ENCODE results near the gene RRP1. TPM values are rescaled to one million over a fixed set of nuclear protein-coding genes. Genes with fewer than 3 reads are reported as not detected.

The RRP1 gene
- total RNA-seq, 2 donors from 2014 or later: 9.9 to 27.7 TPM

DNA sequence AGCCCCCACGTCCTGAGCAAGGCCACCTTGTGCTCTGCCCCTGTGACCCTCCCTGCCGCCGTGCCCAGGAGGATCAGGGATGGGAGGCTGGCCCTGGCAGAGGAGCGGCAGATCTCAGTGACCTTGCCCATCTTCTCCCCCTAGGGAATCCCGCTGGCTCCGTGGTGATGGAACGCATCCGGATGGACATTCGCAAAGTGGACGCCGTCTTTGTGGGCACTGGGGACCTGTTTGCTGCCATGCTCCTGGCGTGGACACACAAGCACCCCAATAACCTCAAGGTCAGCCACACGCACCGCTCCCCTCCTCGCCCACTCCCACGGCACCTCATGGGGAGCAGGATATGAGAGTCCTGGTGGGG is 36.0 kb upstream of the RRP1 start:
- Histone ChIP-seq H3K9me3 (no peaks in the 10 kb centered on the region), H3K4me3 (no peak overlapping the region), H3K27ac (no peak overlapping the region), H3K4me1 (peaks cover 21% of the 10 kb centered on the region), H3K27me3 (no peaks in the 10 kb centered on the region), H3K36me3 (replicated peaks in 1 of 2; ENCODE audit: insufficient read depth in 1 of 2, low read depth in 2 of 2) (peaks cover 0 to 22% of the 10 kb centered on the region in 2 donors)
- intact Hi-C loops (cut with DNase I): no loop called here
- no peak for ATAC-seq
- TF ChIP-seq, protein P1, sequence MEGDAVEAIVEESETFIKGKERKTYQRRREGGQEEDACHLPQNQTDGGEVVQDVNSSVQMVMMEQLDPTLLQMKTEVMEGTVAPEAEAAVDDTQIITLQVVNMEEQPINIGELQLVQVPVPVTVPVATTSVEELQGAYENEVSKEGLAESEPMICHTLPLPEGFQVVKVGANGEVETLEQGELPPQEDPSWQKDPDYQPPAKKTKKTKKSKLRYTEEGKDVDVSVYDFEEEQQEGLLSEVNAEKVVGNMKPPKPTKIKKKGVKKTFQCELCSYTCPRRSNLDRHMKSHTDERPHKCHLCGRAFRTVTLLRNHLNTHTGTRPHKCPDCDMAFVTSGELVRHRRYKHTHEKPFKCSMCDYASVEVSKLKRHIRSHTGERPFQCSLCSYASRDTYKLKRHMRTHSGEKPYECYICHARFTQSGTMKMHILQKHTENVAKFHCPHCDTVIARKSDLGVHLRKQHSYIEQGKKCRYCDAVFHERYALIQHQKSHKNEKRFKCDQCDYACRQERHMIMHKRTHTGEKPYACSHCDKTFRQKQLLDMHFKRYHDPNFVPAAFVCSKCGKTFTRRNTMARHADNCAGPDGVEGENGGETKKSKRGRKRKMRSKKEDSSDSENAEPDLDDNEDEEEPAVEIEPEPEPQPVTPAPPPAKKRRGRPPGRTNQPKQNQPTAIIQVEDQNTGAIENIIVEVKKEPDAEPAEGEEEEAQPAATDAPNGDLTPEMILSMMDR (IDR thresholded peaks at IDR 0.05): no peak
- TF ChIP-seq POLR2A (IDR thresholded peaks at IDR 0.05): no peak
- no peak for DNase-seq
- 89 to 97% methylated on average over 13 to 16 of the region's 16 CpGs for WGBS, 2 donors

DNA sequence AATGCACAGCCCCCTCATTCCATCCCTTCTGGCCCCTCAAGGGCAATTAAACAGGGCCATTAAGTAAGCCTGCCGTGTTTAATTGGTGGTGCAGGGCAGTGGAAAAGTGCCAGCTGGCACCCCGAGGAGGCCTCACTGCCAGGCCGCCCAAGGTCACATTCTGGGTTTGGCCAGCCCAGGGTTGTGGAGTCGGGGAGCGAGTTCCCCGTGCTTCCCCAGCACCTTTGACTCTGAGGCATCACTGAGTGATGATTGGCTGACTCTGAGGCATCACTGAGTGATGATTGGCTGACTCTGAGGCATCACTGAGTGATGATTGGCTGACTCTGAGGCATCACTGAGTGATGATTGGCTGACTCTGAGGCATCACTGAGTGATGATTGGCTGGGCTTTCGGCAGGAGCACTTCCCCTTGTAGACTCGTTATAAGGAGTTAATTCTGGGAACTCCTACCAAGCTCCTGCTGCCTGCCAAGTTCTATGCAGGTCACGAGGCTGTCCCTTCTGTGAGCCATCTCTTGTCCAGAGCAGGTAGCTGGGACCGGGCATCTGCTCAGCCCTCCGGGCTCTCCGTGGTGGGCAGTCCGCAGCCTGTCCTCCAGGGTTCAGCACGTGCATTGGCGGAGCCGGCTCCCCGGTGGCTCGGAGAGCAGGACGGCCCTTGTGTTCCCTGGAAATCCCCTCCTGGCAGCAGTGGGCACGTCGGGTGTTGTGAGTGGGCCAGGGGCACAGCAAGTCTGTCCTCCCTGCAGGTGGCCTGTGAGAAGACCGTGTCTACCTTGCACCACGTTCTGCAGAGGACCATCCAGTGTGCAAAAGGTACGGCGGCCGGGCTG is 34.2 kb upstream of the RRP1 start:
- Histone ChIP-seq H3K9me3 (no peaks in the 10 kb centered on the region), H3K4me1 (peaks cover 29% of the 10 kb centered on the region), H3K27me3 (no peaks in the 10 kb centered on the region), H3K36me3 (replicated peaks in 1 of 2; ENCODE audit: insufficient read depth in 1 of 2, low read depth in 2 of 2) (peaks cover 0 to 16% of the 10 kb centered on the region in 2 donors), H3K27ac (peak overlapping the region in 1 of 4 donors; percentile 41), H3K4me3 (no peak overlapping the region)
- DNase-seq: peak; percentile 62 to 78 (median 69)
- intact Hi-C loops (cut with DNase I): no loop called here
- peak; percentile 57 for ATAC-seq
- TF ChIP-seq POLR2A (IDR thresholded peaks at IDR 0.05): no peak
- 70 to 82% methylated on average over 9 to 24 of the region's 26 CpGs for WGBS, 2 donors

DNA sequence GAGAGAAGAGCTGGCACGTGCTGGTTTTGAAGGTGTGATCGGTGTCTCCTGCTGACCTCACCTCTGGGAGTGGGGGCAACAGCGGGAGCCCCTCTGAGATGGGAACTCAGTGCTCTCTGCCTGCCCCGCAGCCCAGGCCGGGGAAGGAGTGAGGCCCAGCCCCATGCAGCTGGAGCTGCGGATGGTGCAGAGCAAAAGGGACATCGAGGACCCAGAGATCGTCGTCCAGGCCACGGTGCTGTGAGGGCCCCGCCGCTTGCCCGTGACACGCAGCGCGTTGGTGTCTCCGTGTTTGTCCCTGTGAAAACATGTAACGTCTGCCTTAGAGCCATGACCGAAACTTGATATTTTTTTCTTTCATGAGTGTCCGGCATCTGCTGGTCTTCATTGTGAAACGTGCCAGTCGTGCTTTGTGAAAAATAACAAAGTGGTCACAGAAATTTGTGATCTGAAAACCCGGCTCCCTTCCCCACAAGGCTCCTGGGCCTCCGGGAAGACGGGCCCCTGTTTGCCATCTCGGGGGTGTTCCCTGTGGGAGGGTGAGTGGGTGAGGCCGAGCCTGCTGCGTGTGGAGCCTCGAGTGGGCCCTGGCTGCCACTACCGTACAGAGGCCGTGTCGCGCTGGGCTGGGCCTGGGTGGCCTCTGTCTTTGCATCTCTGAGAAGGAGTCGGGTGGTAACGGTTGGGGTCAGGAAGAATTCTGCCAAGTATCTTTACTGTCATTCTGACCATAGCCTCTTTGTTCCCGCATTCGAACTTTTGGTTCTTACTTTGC is 33.4 kb upstream of the RRP1 start:
- peaks cover 0 to 15% of the 10 kb centered on the region in 2 donors for H3K36me3 ChIP-seq (replicated peaks in 1 of 2; ENCODE audit: insufficient read depth in 1 of 2, low read depth in 2 of 2)
- intact Hi-C loops (cut with DNase I): no loop called here
- no peak for TF ChIP-seq POLR2A (IDR thresholded peaks at IDR 0.05)
- TF ChIP-seq, protein P1 (IDR thresholded peaks at IDR 0.05): no peak
- no peak overlapping the region for H3K27ac ChIP-seq
- 94 to 97% methylated on average over 32 to 36 of the region's 37 CpGs for WGBS, 2 donors
- no peaks in the 10 kb centered on the region for H3K27me3 ChIP-seq
- peaks cover 29% of the 10 kb centered on the region for H3K4me1 ChIP-seq
- DNase-seq (no peak), ATAC-seq (no peak)
- no peak overlapping the region for H3K4me3 ChIP-seq
- no peaks in the 10 kb centered on the region for H3K9me3 ChIP-seq

DNA sequence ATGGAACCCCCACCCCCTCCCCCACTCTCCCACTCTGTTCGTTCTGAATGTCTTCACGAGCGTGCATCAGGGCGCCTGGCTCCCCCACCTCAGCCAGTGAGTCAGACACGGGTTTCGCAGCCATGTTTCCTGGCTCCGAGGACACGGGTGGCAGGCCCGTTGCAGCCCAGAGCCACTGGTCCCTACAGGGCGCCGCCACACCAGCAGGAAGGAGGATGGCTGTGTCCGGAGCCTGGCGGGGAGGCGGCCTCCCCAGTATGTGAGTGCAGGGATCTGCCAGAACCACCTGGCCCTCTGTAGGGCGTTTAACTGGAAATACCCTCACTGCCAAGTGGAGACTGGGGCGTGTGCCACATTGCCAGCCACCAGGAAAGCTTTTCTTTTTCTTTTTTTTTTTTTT is 31.8 kb upstream of the RRP1 start:
- WGBS, 2 donors: 55 to 81% methylated on average over 3 to 16 of the region's 16 CpGs
- TF ChIP-seq, protein P1 (IDR thresholded peaks at IDR 0.05): no peak
- no peak for ATAC-seq

DNA sequence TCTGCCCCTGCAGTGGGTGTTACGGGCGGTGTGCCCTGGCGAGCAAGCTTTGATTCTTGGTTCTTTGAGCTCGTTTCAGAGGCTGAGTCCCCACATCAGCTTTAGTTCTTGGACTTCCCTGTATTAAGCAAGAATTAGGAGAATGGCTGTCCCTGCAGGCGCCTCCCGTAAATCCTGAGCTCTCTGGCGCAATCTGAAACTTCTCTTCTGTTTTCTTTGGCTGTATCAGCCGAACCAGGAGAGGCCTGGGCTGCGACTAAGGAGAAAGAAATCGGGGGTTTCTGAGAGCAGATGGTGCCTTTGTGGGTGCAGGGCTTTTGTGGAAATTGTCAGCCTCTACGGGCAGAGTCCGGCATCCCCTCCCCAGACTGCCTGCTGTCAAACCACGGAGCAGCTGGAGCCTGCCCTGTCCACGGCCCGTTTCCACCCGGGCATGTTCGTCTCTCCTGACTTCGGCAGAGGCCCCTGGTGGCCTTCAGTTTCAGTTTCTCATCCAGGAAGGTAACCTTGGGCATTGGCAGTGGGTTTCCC is 31.2 kb upstream of the RRP1 start:
- Histone ChIP-seq H3K27me3 (no peaks in the 10 kb centered on the region), H3K27ac (peak overlapping the region; percentile 26 to 78 (median 62)), H3K9me3 (no peaks in the 10 kb centered on the region), H3K4me1 (peaks cover 37% of the 10 kb centered on the region), H3K4me3 (no peak overlapping the region), H3K36me3 (replicated peaks in 1 of 2; ENCODE audit: insufficient read depth in 1 of 2, low read depth in 2 of 2) (peaks cover 0 to 7% of the 10 kb centered on the region in 2 donors)
- ATAC-seq: peak; percentile 52
- intact Hi-C loops (cut with DNase I): no loop called here
- 36 to 56% methylated on average over 17 to 18 of the region's 18 CpGs for WGBS, 2 donors
- TF ChIP-seq, protein P1 (IDR thresholded peaks at IDR 0.05): no peak
- TF ChIP-seq POLR2A (IDR thresholded peaks at IDR 0.05): peak in 1 of 3 donors; percentile 25
- peak in 2 of 4 donors; percentile 40 to 42 for DNase-seq

More for the DNA sequence above, 31.8 kb upstream of the RRP1 start:
- Histone ChIP-seq H3K27me3 (no peaks in the 10 kb centered on the region), H3K27ac (peak overlapping the region in 3 of 4 donors; percentile 49 to 78 (median 75)), H3K4me3 (no peak overlapping the region), H3K4me1 (peaks cover 33% of the 10 kb centered on the region), H3K36me3 (replicated peaks in 1 of 2; ENCODE audit: insufficient read depth in 1 of 2, low read depth in 2 of 2) (peaks cover 0 to 12% of the 10 kb centered on the region in 2 donors), H3K9me3 (no peaks in the 10 kb centered on the region)
- peak in 2 of 4 donors; percentile 26 to 38 for DNase-seq
- intact Hi-C loops (cut with DNase I): no loop called here

Data from body of pancreas (tissue), 4 donors.